ENCODE results near the gene SLC35G6.

- TF ChIP-seq, protein P1, sequence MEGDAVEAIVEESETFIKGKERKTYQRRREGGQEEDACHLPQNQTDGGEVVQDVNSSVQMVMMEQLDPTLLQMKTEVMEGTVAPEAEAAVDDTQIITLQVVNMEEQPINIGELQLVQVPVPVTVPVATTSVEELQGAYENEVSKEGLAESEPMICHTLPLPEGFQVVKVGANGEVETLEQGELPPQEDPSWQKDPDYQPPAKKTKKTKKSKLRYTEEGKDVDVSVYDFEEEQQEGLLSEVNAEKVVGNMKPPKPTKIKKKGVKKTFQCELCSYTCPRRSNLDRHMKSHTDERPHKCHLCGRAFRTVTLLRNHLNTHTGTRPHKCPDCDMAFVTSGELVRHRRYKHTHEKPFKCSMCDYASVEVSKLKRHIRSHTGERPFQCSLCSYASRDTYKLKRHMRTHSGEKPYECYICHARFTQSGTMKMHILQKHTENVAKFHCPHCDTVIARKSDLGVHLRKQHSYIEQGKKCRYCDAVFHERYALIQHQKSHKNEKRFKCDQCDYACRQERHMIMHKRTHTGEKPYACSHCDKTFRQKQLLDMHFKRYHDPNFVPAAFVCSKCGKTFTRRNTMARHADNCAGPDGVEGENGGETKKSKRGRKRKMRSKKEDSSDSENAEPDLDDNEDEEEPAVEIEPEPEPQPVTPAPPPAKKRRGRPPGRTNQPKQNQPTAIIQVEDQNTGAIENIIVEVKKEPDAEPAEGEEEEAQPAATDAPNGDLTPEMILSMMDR (IDR thresholded peaks at IDR 0.05), result no peak
- TF ChIP-seq POLR2AphosphoS5 (IDR thresholded peaks at IDR 0.05), result no peak
Observed at GRCh38 chr17:7508846-7509245, 27.6 kb downstream of the SLC35G6 start.

All from breast epithelium (tissue), 3 donors.